A549 (cell line): Measurements from ENCODE around the gene LYL1. TPM values are rescaled to one million over a fixed set of nuclear protein-coding genes. Genes with fewer than 3 reads are reported as not detected.

ENCODE experiments used
- ATAC-seq, 2 experiments: fragments of 200-7000 bp in 1 of 2; fragments of >200 bp in 1 of 2; cut with Nextera tagmentation in 1 of 2; cut with Tn5 transposase in 1 of 2; 3 replicates each; pipeline versions ENCODE4 v1.8.0 to v1.9.1; 2018 to 2020; ENCODE audit warnings: mild to moderate bottlenecking in 1 of 2, moderate library complexity in 1 of 2
- CTCF ChIA-PET: fragments of 300-600 bp; sonication (Branson Sonifier 250); formaldehyde crosslinking; extraction: SDS; loops from one replicate; lab custom pipeline; 2021; ENCODE audit warnings: antibody characterized with exemption, inconsistent platforms; lab: Yijun Ruan, JAX
- POLR2A ChIA-PET: fragments of 350-600 bp; formaldehyde crosslinking; extraction: SDS; loops from one replicate; lab custom pipeline; 2021; ENCODE audit warnings: antibody characterized with exemption, inconsistent platforms; lab: Yijun Ruan, JAX
- DNase-seq, 2 experiments: peaks; one replicate each; pipeline versions ENCODE4 v3.0.0 to v3.0.0-alpha.2; 2011 to 2016; ENCODE audit warnings: low read depth in 1 of 2, low spot score in 1 of 2
- FAIRE-seq: peaks from 2 replicates; lab custom pipeline; 2011; peaks lifted over from hg19 to GRCh38; lab: Jason Lieb, UNC
- H3K27ac ChIP-seq, 2 experiments: fragments of >200 bp; sonication (Bioruptor Twin); formaldehyde crosslinking; 3 replicates each; pipeline ENCODE4 v1.5.1; 2016 to 2017
- H3K4me1 ChIP-seq: fragments of >200 bp; sonication (Bioruptor Twin); formaldehyde crosslinking; 3 replicates; pipeline ENCODE4 v1.6.1; 2016
- H3K4me2 ChIP-seq: fragments of >200 bp; sonication (Bioruptor Twin); formaldehyde crosslinking; 3 replicates; pipeline ENCODE4 v1.6.1; 2016
- H3K4me3 ChIP-seq: fragments of >200 bp; sonication (Bioruptor Twin); formaldehyde crosslinking; 3 replicates; pipeline ENCODE4 v1.5.1; 2016
- H3K9me3 ChIP-seq: fragments of >200 bp; sonication (Bioruptor Twin); formaldehyde crosslinking; 3 replicates; pipeline ENCODE4 v1.6.1; 2016
- CBX8 ChIP-seq: fragments of 200-600 bp; sonication (generic); IDR thresholded peaks from 2 replicates; pipeline ENCODE4 v1.6.1; 2016
- CHD4 ChIP-seq: fragments of 200-600 bp; sonication (generic); IDR thresholded peaks from 2 replicates; pipeline ENCODE4 v1.6.1; 2016; ENCODE audit warnings: antibody characterized with exemption, mild to moderate bottlenecking, borderline replicate concordance
- EHMT2 ChIP-seq: fragments of 200-600 bp; sonication (generic); IDR thresholded peaks from 2 replicates; pipeline ENCODE4 v1.6.1; 2016; ENCODE audit warnings: antibody characterized with exemption, low read depth, mild to moderate bottlenecking, moderate library complexity
- EP300 ChIP-seq, 2 experiments: fragments of >200 bp; sonication (Bioruptor Twin); formaldehyde crosslinking; IDR thresholded peaks; 2 replicates in 1 of 2; 3 replicates in 1 of 2; pipeline ENCODE4 v1.6.1; 2016 to 2017
- FOSL2 ChIP-seq, 2 experiments: fragments of 450-650 bp in 1 of 2; fragments of >200 bp in 1 of 2; sonication (Bioruptor Twin) in 1 of 2; formaldehyde crosslinking; IDR thresholded peaks; 2 replicates each; pipeline versions ENCODE4 v1.5.0 to v1.6.1; 2016 to 2020; ENCODE audit warnings: mild to moderate bottlenecking in 1 of 2, moderate library complexity in 1 of 2
- HDAC2 ChIP-seq: fragments of 200-600 bp; sonication (generic); IDR thresholded peaks from 2 replicates; pipeline ENCODE4 v1.6.1; 2016
- JUNB ChIP-seq: fragments of >200 bp; sonication (Bioruptor Twin); formaldehyde crosslinking; IDR thresholded peaks from 2 replicates; pipeline ENCODE4 v1.6.1; 2016
- MAZ ChIP-seq: fragments of 150-350 bp; IDR thresholded peaks from 2 replicates; pipeline ENCODE4 v1.6.1; 2014; ENCODE audit warnings: antibody characterized with exemption, low read depth, low read length, borderline replicate concordance
- NFE2L2 ChIP-seq: fragments of 150-350 bp; conservative IDR thresholded peaks from 2 replicates; pipeline ENCODE4 v1.6.1; 2014; ENCODE audit warnings: low read length
- NPAS2 ChIP-seq: fragments of 250-450 bp; sonication (Bioruptor Pico); IDR thresholded peaks from 2 replicates; pipeline ENCODE4 v1.8.0; 2022; ENCODE audit warnings: mild to moderate bottlenecking, moderate library complexity, borderline replicate concordance
- PHF8 ChIP-seq: fragments of 200-600 bp; sonication (generic); IDR thresholded peaks from 2 replicates; pipeline ENCODE4 v1.6.1; 2016; ENCODE audit warnings: low read depth, mild to moderate bottlenecking, antibody characterized with exemption, moderate library complexity, borderline replicate concordance
- POLR2A ChIP-seq: IDR thresholded peaks from 2 replicates; pipeline ENCODE4 v1.6.1; 2012; ENCODE audit warnings: mild to moderate bottlenecking, low read length
- POLR2AphosphoS2 ChIP-seq: conservative IDR thresholded peaks from 2 replicates; pipeline ENCODE4 v1.6.1; 2012; ENCODE audit warnings: low read length, improper control_type of control experiment, inconsistent platforms
- RAD21 ChIP-seq, 2 experiments: fragments of >200 bp in 1 of 2; sonication (Bioruptor Twin) in 1 of 2; formaldehyde crosslinking in 1 of 2; IDR thresholded peaks in 1 of 2; conservative IDR thresholded peaks in 1 of 2; 2 replicates in 1 of 2; 3 replicates in 1 of 2; pipeline ENCODE4 v1.6.1; 2012 to 2018; ENCODE audit warnings: inconsistent platforms in 1 of 2
- RARB ChIP-seq: fragments of 250-450 bp; sonication (Bioruptor Pico); IDR thresholded peaks from 2 replicates; pipeline ENCODE4 v1.8.0; 2021; ENCODE audit warnings: mild to moderate bottlenecking, moderate library complexity
- RCOR1 ChIP-seq: fragments of 150-350 bp; IDR thresholded peaks from 2 replicates; pipeline ENCODE4 v1.6.1; 2014; ENCODE audit warnings: antibody characterized with exemption, low read length, low read depth
- RFX5 ChIP-seq: fragments of 450-650 bp; IDR thresholded peaks from 2 replicates; pipeline ENCODE4 v1.7.1; 2014; ENCODE audit warnings: antibody characterized with exemption, mild to moderate bottlenecking, moderate library complexity
- RNF2 ChIP-seq: fragments of 200-600 bp; sonication (generic); IDR thresholded peaks from 2 replicates; pipeline ENCODE4 v1.6.1; 2016; ENCODE audit warnings: low read depth, mild to moderate bottlenecking, antibody characterized with exemption, moderate library complexity, borderline replicate concordance
- SMC3 ChIP-seq: fragments of >200 bp; sonication (Bioruptor Twin); formaldehyde crosslinking; IDR thresholded peaks from 3 replicates; pipeline ENCODE4 v1.6.1; 2018; ENCODE audit warnings: inconsistent platforms
- TFCP2L1 ChIP-seq: fragments of 250-450 bp; sonication (Bioruptor Pico); IDR thresholded peaks from 2 replicates; pipeline ENCODE4 v1.5.0; 2021; ENCODE audit warnings: mild to moderate bottlenecking
- ZNF302 ChIP-seq: fragments of 250-450 bp; sonication (Bioruptor Pico); IDR thresholded peaks from 2 replicates; pipeline ENCODE4 v1.9.0; 2021; ENCODE audit warnings: inconsistent platforms, mild to moderate bottlenecking, moderate library complexity
- WGBS: methylation state at CpG from one replicate; pipeline ENCODE4 v1.1.6; 2017; ENCODE audit errors: missing lambda C conversion rate; 5-methylcytosine and 5-hydroxymethylcytosine counted together
- polyA plus RNA-seq, 4 experiments: library from polyadenylated mRNA; depleted of rRNA in 3 of 4; stranded (reverse); fragments of >200 nt; fragmentation: RNase III in 1 of 4; extraction: RNeasy Plus Mini Kit Qiagen cat#74134 plus additional on column Dnase treatment in 1 of 4; gene quantifications; 2 replicates in 3 of 4; 3 replicates in 1 of 4; pipeline ENCODE4 v1.2.3, GENCODE V29; 2011 to 2017
- TF ChIP-seq, protein P1 (sequence below): fragments of >200 bp; sonication (Bioruptor Twin); formaldehyde crosslinking; IDR thresholded peaks from 3 replicates; pipeline ENCODE4 v1.5.1; 2016
- TF ChIP-seq, protein P2 (sequence below): IDR thresholded peaks from 2 replicates; pipeline ENCODE4 v1.6.1; 2012
- TF ChIP-seq, protein P3 (sequence below): fragments of 150-350 bp; IDR thresholded peaks from 2 replicates; pipeline ENCODE4 v1.6.1; 2014; ENCODE audit warnings: low read depth, mild to moderate bottlenecking, low read length
- TF ChIP-seq, protein P4 (sequence below): fragments of 450-650 bp; IDR thresholded peaks from 2 replicates; pipeline ENCODE4 v1.6.1; 2014; ENCODE audit warnings: antibody characterized with exemption
- TF ChIP-seq, protein P5 (sequence below): fragments of >200 bp; sonication (Bioruptor Twin); formaldehyde crosslinking; IDR thresholded peaks from 3 replicates; pipeline ENCODE4 v1.6.1; 2016

LYL1 gene
- polyA plus RNA-seq, 2 of the 4 experiments (the other 2 are of a cell fraction), result 0.26 to 0.39 TPM

DNA sequence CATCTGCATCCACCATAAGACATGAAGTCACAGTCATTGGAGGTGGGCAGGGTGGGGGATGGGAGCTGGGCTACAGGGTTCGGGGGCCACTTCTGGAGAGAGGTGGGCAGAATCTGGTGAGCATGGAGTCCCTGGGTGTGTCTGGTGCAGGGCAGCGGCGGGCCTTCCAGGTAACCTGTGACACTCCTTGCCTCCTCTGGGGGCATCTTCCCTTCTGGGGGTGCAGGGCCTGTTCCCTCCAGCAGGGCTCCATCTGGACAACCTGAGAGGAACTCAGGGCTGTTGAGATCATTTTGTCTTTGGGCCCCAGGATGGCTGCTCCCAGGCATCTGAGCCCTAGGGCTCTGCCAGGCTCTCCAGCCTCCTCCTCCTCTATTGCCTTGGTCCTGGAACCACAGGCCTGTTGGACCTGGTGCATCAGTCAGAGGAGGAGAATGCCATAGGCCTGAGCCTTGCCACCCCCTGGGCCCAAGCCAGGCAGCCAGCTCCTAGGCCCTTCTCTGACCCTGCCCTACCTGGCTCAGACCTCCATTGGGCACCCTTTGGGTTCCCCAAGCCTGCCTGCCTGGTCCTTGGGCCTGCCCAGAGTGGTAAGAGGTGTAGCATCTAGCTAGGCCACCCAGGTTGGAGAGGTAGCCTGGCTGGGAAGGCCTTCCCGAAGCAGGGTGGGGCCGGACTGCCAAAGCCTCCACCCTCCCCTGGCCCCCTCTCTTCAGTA lies 13.4 kb downstream of the LYL1 start:
- WGBS, result 71% methylated on average over 1 of the region's 5 CpGs
- H3K4me3 ChIP-seq, result no peak overlapping the region
- CTCF ChIA-PET, result interaction anchor here (1.3 to 9.1 kb wide), 4 partner anchors 11 to 124 kb away, joined by 6 to 309 read pairs (median 10); no protein-coding TSS in a partner anchor
- DNase-seq, result peak; percentile 28 to 67
- ATAC-seq, result peak; percentile 72 to 83; a peak in 5 of 6 replicates
- peaks cover 35% of the 10 kb centered on the region for H3K4me1 ChIP-seq
- no peak overlapping the region for H3K4me2 ChIP-seq
- POLR2A ChIA-PET, result no interaction called here
- H3K9me3 ChIP-seq, result no peaks in the 10 kb centered on the region
- TF ChIP-seq TFCP2L1 (CRISPR knock-in tag), result no peak
- no peak for TF ChIP-seq POLR2A
- TF ChIP-seq, protein P1, sequence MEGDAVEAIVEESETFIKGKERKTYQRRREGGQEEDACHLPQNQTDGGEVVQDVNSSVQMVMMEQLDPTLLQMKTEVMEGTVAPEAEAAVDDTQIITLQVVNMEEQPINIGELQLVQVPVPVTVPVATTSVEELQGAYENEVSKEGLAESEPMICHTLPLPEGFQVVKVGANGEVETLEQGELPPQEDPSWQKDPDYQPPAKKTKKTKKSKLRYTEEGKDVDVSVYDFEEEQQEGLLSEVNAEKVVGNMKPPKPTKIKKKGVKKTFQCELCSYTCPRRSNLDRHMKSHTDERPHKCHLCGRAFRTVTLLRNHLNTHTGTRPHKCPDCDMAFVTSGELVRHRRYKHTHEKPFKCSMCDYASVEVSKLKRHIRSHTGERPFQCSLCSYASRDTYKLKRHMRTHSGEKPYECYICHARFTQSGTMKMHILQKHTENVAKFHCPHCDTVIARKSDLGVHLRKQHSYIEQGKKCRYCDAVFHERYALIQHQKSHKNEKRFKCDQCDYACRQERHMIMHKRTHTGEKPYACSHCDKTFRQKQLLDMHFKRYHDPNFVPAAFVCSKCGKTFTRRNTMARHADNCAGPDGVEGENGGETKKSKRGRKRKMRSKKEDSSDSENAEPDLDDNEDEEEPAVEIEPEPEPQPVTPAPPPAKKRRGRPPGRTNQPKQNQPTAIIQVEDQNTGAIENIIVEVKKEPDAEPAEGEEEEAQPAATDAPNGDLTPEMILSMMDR, result no peak
- no peak for TF ChIP-seq HDAC2
- TF ChIP-seq, protein P2, sequence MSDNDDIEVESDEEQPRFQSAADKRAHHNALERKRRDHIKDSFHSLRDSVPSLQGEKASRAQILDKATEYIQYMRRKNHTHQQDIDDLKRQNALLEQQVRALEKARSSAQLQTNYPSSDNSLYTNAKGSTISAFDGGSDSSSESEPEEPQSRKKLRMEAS, result no peak
- no peak for TF ChIP-seq RNF2
- TF ChIP-seq PHF8, result no peak
- TF ChIP-seq EP300 (IDR thresholded peaks at IDR 0.05), result no peak
- no peak for TF ChIP-seq ZNF302
- no peak for TF ChIP-seq NFE2L2
- no peak for TF ChIP-seq POLR2AphosphoS2
- TF ChIP-seq JUNB, result no peak
- no peak for TF ChIP-seq CHD4
- TF ChIP-seq FOSL2 (IDR thresholded peaks at IDR 0.05), result no peak
- TF ChIP-seq FOSL2 (CRISPR knock-in tag; IDR thresholded peaks at IDR 0.05), result no peak
- no peak for TF ChIP-seq RARB
- no peak for TF ChIP-seq NPAS2 (CRISPR knock-in tag)
- TF ChIP-seq, protein P3, sequence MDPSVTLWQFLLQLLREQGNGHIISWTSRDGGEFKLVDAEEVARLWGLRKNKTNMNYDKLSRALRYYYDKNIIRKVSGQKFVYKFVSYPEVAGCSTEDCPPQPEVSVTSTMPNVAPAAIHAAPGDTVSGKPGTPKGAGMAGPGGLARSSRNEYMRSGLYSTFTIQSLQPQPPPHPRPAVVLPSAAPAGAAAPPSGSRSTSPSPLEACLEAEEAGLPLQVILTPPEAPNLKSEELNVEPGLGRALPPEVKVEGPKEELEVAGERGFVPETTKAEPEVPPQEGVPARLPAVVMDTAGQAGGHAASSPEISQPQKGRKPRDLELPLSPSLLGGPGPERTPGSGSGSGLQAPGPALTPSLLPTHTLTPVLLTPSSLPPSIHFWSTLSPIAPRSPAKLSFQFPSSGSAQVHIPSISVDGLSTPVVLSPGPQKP, result no peak
- no peak for TF ChIP-seq RAD21 (conservative IDR thresholded peaks at IDR 0.05 in 1 of 2, IDR thresholded peaks at IDR 0.05 in 1 of 2)
- no peak for TF ChIP-seq EHMT2
- peak overlapping the region in 1 of 2 experiments; percentile 24; a peak in 1 of 6 replicates for H3K27ac ChIP-seq
- no peak for FAIRE-seq

DNA sequence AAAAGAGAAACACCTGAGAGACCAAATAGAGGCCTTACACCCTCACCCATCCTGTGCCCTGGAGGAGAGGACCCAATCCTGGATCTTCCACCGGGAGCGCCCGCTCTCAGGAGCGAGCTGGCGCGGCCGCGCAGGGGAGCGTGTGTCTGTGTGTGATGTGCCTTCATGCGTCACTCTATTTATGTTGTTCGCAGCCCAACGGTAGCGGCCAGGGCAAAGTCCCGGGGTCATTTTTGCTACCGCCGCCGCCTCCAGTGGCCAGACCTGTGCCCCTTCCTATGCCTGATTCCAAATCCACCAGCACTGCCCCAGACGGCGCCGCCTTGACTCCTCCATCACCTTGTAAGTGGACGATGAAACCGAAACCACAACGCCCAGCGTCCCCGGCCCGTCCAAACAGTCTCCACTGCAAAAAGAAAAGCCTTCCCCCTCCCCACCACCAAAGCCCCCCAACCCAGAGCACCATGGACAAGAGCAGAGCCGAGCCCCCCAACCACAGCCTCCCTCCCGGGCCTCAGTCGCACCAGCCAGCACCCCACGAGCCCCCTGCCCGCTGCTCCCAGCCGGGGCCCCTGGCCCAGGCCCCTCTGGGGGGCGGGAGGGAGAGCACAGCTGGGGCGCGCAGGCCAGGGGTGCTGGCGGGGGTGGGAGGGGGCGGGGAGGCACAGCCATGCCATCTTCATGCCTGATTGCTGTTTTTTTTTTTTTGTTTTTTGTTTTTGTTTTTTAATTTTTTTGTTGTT lies 14.7 kb downstream of the LYL1 start:
- no peak overlapping the region for H3K4me2 ChIP-seq
- H3K9me3 ChIP-seq, result no peaks in the 10 kb centered on the region
- POLR2A ChIA-PET, result no interaction called here
- no peak for DNase-seq
- no peak overlapping the region for H3K4me3 ChIP-seq
- H3K27ac ChIP-seq, result no peak overlapping the region
- no peak for ATAC-seq
- CTCF ChIA-PET, result interaction anchor here (1.9 to 9.1 kb wide), 3 partner anchors 26 to 111 kb away, joined by 14 to 309 read pairs (median 14); no protein-coding TSS in a partner anchor
- WGBS, result 87% methylated on average over 29 of the region's 37 CpGs
- FAIRE-seq, result no peak
- H3K4me1 ChIP-seq, result peaks cover 23% of the 10 kb centered on the region
- TF ChIP-seq RCOR1 (no peak), SMC3 (no peak), MAZ (no peak), RFX5 (no peak), NPAS2 (CRISPR knock-in tag) (no peak), CBX8 (no peak)
- TF ChIP-seq, protein P4, sequence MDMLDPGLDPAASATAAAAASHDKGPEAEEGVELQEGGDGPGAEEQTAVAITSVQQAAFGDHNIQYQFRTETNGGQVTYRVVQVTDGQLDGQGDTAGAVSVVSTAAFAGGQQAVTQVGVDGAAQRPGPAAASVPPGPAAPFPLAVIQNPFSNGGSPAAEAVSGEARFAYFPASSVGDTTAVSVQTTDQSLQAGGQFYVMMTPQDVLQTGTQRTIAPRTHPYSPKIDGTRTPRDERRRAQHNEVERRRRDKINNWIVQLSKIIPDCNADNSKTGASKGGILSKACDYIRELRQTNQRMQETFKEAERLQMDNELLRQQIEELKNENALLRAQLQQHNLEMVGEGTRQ, result no peak
- TF ChIP-seq, protein P5, sequence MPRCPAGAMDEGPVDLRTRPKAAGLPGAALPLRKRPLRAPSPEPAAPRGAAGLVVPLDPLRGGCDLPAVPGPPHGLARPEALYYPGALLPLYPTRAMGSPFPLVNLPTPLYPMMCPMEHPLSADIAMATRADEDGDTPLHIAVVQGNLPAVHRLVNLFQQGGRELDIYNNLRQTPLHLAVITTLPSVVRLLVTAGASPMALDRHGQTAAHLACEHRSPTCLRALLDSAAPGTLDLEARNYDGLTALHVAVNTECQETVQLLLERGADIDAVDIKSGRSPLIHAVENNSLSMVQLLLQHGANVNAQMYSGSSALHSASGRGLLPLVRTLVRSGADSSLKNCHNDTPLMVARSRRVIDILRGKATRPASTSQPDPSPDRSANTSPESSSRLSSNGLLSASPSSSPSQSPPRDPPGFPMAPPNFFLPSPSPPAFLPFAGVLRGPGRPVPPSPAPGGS, result no peak
